ENCODE measurements around the gene TEX22. TPM values are rescaled to one million over a fixed set of nuclear protein-coding genes. Genes with fewer than 3 reads are reported as not detected.

TEX22 gene
- total RNA-seq, 4 donors from 2014 or later = 0.17 to 0.34 TPM; not detected in 2

GRCh38 chr14:105460616-105461015 lies 62.3 kb downstream of the TEX22 start:
- WGBS, 2 donors = 92 to 95% methylated on average over 14 to 17 of the region's 17 CpGs
- intact Hi-C loops (cut with DNase I; ENCODE audit: low total_unique reads) = no loop called here
- no peak overlapping the region for H3K4me3 ChIP-seq (ENCODE audit: low read depth, poor library complexity, severe bottlenecking)
- TF ChIP-seq CTCF (IDR thresholded peaks at IDR 0.05) (no peak), POLR2A (IDR thresholded peaks at IDR 0.05) (no peak)
- no peak for DNase-seq (ENCODE audit: low spot score in 2 of 2)

GRCh38 chr14:105461903-105462302 lies 63.6 kb downstream of the TEX22 start:
- WGBS, 2 donors = 93 to 95% methylated on average over 12 to 18 of the region's 18 CpGs
- DNase-seq (ENCODE audit: low spot score in 2 of 2) = no peak
- intact Hi-C loops (cut with DNase I; ENCODE audit: low total_unique reads) = no loop called here
- no peak overlapping the region for H3K4me3 ChIP-seq (ENCODE audit: low read depth, poor library complexity, severe bottlenecking)
- no peak for TF ChIP-seq POLR2A (IDR thresholded peaks at IDR 0.05)
- TF ChIP-seq CTCF (IDR thresholded peaks at IDR 0.05) = no peak

Other genes starting within 250 kb of the TEX22 start
- gene JAG2, start 229.8 kb upstream of the TEX22 start, total RNA-seq = 10 to 100 TPM; 50.4 to 96.1 (median 63.1) TPM
- 10 to 100 TPM; 12.9 to 19.4 (median 15.7) TPM for gene NUDT14, start 217.2 kb upstream of the TEX22 start, total RNA-seq
- gene BTBD6, start 150.0 kb upstream of the TEX22 start, total RNA-seq = 10 to 100 TPM; 44.5 to 70.6 (median 62.6) TPM
- gene BRF1, start 97.5 kb upstream of the TEX22 start, total RNA-seq = 10 to 100 TPM; 32.7 to 74.5 (median 43.0) TPM
- gene PACS2, start 83.8 kb upstream of the TEX22 start, total RNA-seq = 10 to 100 TPM; 25.9 to 75.1 (median 54.3) TPM
- 10 to 100 TPM; 39.3 to 56.7 (median 46.4) TPM for gene MTA1, start 21.3 kb downstream of the TEX22 start, total RNA-seq
- gene CRIP2, start 76.3 kb downstream of the TEX22 start, total RNA-seq = 100 to 1,000 TPM; 103 to 203 (median 141) TPM
- 100 to 1,000 TPM in 1 of 4 donors, 10 to 100 TPM in 3; 13.1 to 103 (median 63.2) TPM for gene CRIP1, start 88.3 kb downstream of the TEX22 start, total RNA-seq
- 10 to 100 TPM in 1 of 4 donors, 1 to 10 TPM in 3; 2.8 to 16.9 (median 5.4) TPM for gene TEDC1, start 92.7 kb downstream of the TEX22 start, total RNA-seq
- gene TMEM121, start 128.0 kb downstream of the TEX22 start, total RNA-seq = 1 to 10 TPM in 3 of 4 donors, under 1 TPM in 1; 0.99 to 5.4 (median 4.0) TPM

All from lower leg skin (tissue), 4 donors.